RWPE1 (cell line): ENCODE data around the gene RNF223.
A peak's percentile ranks its signal among the peaks of the same experiment; 100 is the strongest.

Experiments used
- CTCF ChIA-PET: fragments of 350-600 bp; sonication (Branson Sonifier 250); formaldehyde crosslinking; extraction: SDS; loops from one replicate; lab custom pipeline; 2021; lab: Yijun Ruan, JAX
- POLR2A ChIA-PET: fragments of 400-600 bp; formaldehyde crosslinking; extraction: SDS; loops from one replicate; lab custom pipeline; 2020; ENCODE audit warnings: antibody characterized with exemption; ENCODE audit not compliant: low non-redundant PET; lab: Yijun Ruan, JAX
- DNase-seq: peaks from one replicate; pipeline ENCODE4 v3.0.0; 2012; ENCODE audit warnings: low spot score
- H3K27ac ChIP-seq: fragments of 450-650 bp; 2 replicates; pipeline ENCODE4 v1.5.1; 2017
- TF ChIP-seq, protein P1 (sequence below): fragments of 450-650 bp; conservative IDR thresholded peaks from 2 replicates; pipeline ENCODE4 v1.5.1; 2017; ENCODE audit warnings: low read depth, mild to moderate bottlenecking

RNF223 gene

GRCh38 chr1:1063945-1064831 lies 9.9 kb downstream of the RNF223 start:
- CTCF ChIA-PET, result interaction anchor here (0.6 to 3.4 kb wide), 12 partner anchors 8 to 97 kb away, joined by 3 to 50 read pairs (median 3); partner anchors contain the start of genes AGRN, ISG15 and PERM1
- POLR2A ChIA-PET, result no interaction called here
- DNase-seq, result peak; percentile 58
- TF ChIP-seq, protein P1, sequence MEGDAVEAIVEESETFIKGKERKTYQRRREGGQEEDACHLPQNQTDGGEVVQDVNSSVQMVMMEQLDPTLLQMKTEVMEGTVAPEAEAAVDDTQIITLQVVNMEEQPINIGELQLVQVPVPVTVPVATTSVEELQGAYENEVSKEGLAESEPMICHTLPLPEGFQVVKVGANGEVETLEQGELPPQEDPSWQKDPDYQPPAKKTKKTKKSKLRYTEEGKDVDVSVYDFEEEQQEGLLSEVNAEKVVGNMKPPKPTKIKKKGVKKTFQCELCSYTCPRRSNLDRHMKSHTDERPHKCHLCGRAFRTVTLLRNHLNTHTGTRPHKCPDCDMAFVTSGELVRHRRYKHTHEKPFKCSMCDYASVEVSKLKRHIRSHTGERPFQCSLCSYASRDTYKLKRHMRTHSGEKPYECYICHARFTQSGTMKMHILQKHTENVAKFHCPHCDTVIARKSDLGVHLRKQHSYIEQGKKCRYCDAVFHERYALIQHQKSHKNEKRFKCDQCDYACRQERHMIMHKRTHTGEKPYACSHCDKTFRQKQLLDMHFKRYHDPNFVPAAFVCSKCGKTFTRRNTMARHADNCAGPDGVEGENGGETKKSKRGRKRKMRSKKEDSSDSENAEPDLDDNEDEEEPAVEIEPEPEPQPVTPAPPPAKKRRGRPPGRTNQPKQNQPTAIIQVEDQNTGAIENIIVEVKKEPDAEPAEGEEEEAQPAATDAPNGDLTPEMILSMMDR, result peak; percentile 94
- peak overlapping the region; percentile 78 for H3K27ac ChIP-seq

GRCh38 chr1:1063261-1063944 lies 10.7 kb downstream of the RNF223 start:
- POLR2A ChIA-PET, result no interaction called here
- no peak for DNase-seq
- peak overlapping the region; percentile 78 for H3K27ac ChIP-seq
- TF ChIP-seq, protein P1, result no peak
- CTCF ChIA-PET, result interaction anchor here (0.6 to 3.4 kb wide), 12 partner anchors 9 to 96 kb away, joined by 3 to 50 read pairs (median 4); partner anchors contain the start of genes AGRN, ISG15 and PERM1

GRCh38 chr1:1062348-1063163 lies 11.6 kb downstream of the RNF223 start:
- H3K27ac ChIP-seq, result peak overlapping the region; percentile 62
- no peak for DNase-seq
- ChIA-PET CTCF (interaction anchor here (0.6 to 3.4 kb wide), 8 partner anchors 10 to 78 kb away, joined by 3 to 50 read pairs (median 4); partner anchors contain the start of gene PERM1), POLR2A (no interaction called here)
- TF ChIP-seq, protein P1, result no peak

DNA sequence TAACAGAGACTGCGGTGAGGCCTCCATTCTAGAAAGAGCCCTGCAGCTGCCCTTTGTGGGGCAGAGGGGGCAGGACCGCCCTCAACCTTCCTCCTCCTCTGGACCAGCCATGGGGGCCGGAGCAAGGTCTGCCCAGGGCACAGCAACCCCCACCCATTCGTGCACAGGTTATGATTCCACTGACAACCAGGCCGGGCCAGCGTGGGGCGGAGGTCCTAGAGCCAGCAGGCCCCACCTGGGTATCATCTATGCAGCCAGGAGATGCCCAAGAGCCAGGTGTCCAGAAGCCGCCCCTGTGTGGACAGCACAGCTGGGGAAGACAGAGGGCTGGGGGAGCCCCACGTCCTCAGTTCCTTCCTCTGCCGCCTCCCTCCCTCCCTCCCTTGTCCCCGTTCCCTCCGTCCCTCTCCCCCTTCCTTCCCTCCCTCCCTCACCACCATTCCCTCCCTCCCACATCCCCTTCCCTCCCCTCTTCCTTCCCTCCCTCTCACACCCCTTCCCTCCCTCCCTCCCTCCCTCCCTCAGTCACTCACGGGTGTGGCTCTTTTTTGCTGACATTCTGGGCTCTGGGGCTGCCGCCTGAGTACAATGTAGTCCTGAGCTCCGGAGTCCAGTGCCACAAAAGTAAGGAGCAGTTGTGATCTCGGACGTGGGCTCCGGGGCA lies 12.3 kb downstream of the RNF223 start:
- TF ChIP-seq, protein P1, result no peak
- no peak for DNase-seq
- peak overlapping the region; percentile 62 for H3K27ac ChIP-seq
- ChIA-PET CTCF (interaction anchor here (0.6 to 3.4 kb wide), 4 partner anchors 43 to 156 kb away, joined by 3 to 50 read pairs (median 4); partner anchors contain the start of gene PERM1), POLR2A (no interaction called here)

DNA sequence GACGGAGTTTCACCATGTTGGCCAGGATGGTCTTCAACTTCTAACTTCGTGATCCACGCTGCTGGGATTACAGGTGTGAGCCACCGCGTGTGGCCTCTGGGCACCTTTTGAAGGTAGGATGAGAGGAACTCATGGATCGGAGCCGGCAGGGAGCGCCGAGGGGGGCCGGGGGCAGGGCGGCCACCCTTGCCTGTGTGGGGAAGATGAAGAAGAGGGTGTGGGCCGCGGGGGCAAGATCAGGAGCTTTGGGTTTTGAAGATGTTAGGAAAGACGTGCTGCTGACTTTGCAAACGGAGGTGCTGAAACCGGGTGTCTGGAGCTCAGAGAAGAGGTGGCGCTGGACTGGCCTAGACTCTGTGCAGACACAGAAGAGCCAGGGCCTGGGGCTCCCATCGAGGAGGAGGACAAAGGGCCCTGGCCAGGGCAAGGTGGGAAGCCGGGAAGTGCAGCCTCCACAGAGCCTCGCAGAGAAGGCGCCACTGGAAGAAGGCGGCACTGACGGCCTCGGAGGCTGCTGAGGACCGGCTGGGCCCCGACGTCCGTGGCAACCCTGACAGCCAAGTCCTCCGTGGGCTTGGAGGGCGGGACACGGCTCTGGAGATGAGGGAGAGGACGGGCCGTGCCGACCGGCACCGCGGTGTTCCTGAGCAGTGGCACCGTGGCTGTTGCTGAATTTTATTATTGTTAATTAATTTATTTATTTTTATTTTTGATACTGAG lies 13.7 kb downstream of the RNF223 start:
- DNase-seq, result no peak
- TF ChIP-seq, protein P1, result no peak
- ChIA-PET CTCF (interaction anchor here (0.5 to 1.3 kb wide), 5 partner anchors 9 to 71 kb away, joined by 3 to 6 read pairs (median 3); no protein-coding TSS in a partner anchor), POLR2A (no interaction called here)
- H3K27ac ChIP-seq, result no peak overlapping the region
